Measurements from ENCODE around the gene SYT17. TPM values are rescaled to one million over a fixed set of nuclear protein-coding genes. Genes with fewer than 3 reads are reported as not detected.

SYT17 gene
- total RNA-seq, 2 experiments from 2014 or later, result 6.2 to 10.3 TPM

DNA sequence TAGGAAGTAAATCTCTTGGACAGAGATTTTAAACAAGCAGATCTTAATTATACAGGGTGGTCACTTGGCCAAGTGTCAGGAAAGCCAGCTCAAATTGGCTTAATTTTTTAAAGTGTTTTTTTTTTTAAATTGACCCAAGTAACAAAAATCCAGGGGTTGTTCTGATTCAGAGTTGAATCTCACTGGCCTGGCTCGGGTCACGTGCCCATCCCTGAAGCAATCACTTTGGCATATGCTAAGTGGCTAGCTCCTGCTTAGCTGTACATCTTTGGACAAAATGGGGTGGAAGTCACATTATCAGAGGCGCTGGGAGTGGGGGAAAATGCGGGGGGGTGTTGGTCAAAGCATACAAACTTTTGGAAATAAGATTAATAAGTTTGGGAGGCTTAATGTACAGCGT lies 141.1 kb downstream of the SYT17 start:
- no peaks in the 10 kb centered on the region for H4K20me1 ChIP-seq (ENCODE audit: insufficient read depth, low read length)
- no peak for TF ChIP-seq EZH2phosphoT487 (IDR thresholded peaks at IDR 0.05; ENCODE audit: borderline replicate concordance, low read depth, low read length)
- TF ChIP-seq, protein P1, sequence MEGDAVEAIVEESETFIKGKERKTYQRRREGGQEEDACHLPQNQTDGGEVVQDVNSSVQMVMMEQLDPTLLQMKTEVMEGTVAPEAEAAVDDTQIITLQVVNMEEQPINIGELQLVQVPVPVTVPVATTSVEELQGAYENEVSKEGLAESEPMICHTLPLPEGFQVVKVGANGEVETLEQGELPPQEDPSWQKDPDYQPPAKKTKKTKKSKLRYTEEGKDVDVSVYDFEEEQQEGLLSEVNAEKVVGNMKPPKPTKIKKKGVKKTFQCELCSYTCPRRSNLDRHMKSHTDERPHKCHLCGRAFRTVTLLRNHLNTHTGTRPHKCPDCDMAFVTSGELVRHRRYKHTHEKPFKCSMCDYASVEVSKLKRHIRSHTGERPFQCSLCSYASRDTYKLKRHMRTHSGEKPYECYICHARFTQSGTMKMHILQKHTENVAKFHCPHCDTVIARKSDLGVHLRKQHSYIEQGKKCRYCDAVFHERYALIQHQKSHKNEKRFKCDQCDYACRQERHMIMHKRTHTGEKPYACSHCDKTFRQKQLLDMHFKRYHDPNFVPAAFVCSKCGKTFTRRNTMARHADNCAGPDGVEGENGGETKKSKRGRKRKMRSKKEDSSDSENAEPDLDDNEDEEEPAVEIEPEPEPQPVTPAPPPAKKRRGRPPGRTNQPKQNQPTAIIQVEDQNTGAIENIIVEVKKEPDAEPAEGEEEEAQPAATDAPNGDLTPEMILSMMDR (conservative IDR thresholded peaks at IDR 0.05; ENCODE audit: low read length), result no peak
- CTCF ChIA-PET (ENCODE audit: unreplicated experiment), result no interaction called here
- H3K4me1 ChIP-seq (ENCODE audit: insufficient read depth, low read length, poor library complexity, severe bottlenecking), result no peaks in the 10 kb centered on the region
- POLR2A ChIA-PET, result interaction anchor here (0.5 to 0.6 kb wide), 2 partner anchors 41 to 576 kb away, joined by 5 to 6 read pairs; partner anchors contain the start of gene GPRC5B
- intact Hi-C loops (cut with micrococcal nuclease; ENCODE audit: unreplicated experiment), result no loop called here
- H3K36me3 ChIP-seq (ENCODE audit: insufficient read depth, low read length), result no peaks in the 10 kb centered on the region
- H3K4me3 ChIP-seq (ENCODE audit: low read depth, low read length, poor library complexity, severe bottlenecking), result no peak overlapping the region
- DNase-seq (ENCODE audit: low spot score), result no peak
- H3K27ac ChIP-seq (ENCODE audit: low read depth, low read length, poor library complexity, severe bottlenecking), result no peak overlapping the region
- H3K79me2 ChIP-seq (ENCODE audit: insufficient read depth, low read depth, low read length), result no peaks in the 10 kb centered on the region
- no peaks in the 10 kb centered on the region; the same call in 1 of the 2 replicates for H3K9me2 ChIP-seq (ENCODE audit: insufficient read depth, low read length)
- no peak overlapping the region for H2AFZ ChIP-seq (ENCODE audit: low read length)
- no peaks in the 10 kb centered on the region for H3K9me3 ChIP-seq (ENCODE audit: low read length)
- BruUV-seq (replicated peaks), result no TSS peak
- no peak overlapping the region for H3K4me2 ChIP-seq (ENCODE audit: low read length)

DNA sequence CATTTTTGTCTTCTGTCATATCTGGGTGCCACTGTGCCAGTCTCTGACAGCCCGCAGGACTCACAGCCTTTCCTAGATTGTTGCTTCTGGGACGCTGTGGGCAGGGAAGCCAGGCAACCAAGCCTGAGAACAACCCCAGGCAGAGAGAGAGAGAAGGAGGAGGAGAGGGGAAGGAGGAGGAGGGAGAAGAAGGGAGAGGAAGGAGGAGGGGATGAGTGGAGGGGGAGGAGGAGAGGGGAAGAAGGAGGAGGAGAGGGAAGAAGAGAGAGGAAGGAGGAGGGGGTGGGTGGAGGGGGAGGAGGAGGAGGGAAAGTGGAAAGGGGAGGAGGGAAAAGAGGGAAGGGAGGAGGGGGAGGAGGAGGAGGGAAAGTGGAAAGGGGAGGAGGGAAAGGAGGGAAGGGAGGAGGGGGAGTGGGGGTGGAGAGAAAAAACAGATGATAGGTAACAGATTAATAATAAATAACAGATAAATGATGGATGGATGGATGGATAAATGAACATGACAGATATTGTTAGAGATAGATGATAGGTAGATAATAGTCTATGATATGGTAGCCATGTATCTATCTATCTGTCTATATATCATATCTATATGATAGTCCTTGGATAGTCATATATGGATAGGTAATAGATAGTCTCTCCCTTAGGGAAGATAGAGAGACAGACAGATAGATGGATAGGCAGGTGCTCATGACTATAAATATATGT lies 146.8 kb downstream of the SYT17 start:
- Histone ChIP-seq H3K27ac (ENCODE audit: low read depth, low read length, poor library complexity, severe bottlenecking) (no peak overlapping the region), H3K4me2 (ENCODE audit: low read length) (no peak overlapping the region), H3K79me2 (ENCODE audit: insufficient read depth, low read depth, low read length) (no peaks in the 10 kb centered on the region), H3K36me3 (ENCODE audit: insufficient read depth, low read length) (no peaks in the 10 kb centered on the region), H3K9me3 (ENCODE audit: low read length) (no peaks in the 10 kb centered on the region), H3K4me3 (ENCODE audit: low read depth, low read length, poor library complexity, severe bottlenecking) (no peak overlapping the region), H2AFZ (ENCODE audit: low read length) (no peak overlapping the region), H3K9me2 (ENCODE audit: insufficient read depth, low read length) (no peaks in the 10 kb centered on the region; the same call in 1 of the 2 replicates), H4K20me1 (ENCODE audit: insufficient read depth, low read length) (no peaks in the 10 kb centered on the region), H3K4me1 (ENCODE audit: insufficient read depth, low read length, poor library complexity, severe bottlenecking) (no peaks in the 10 kb centered on the region)
- CTCF ChIA-PET (ENCODE audit: unreplicated experiment), result no interaction called here
- TF ChIP-seq, protein P1 (conservative IDR thresholded peaks at IDR 0.05; ENCODE audit: low read length), result no peak
- no peak for TF ChIP-seq EZH2phosphoT487 (IDR thresholded peaks at IDR 0.05; ENCODE audit: borderline replicate concordance, low read depth, low read length)
- intact Hi-C loops (cut with micrococcal nuclease; ENCODE audit: unreplicated experiment), result no loop called here
- no TSS peak for BruUV-seq (replicated peaks)
- DNase-seq (ENCODE audit: low spot score), result no peak
- POLR2A ChIA-PET, result no interaction called here

DNA sequence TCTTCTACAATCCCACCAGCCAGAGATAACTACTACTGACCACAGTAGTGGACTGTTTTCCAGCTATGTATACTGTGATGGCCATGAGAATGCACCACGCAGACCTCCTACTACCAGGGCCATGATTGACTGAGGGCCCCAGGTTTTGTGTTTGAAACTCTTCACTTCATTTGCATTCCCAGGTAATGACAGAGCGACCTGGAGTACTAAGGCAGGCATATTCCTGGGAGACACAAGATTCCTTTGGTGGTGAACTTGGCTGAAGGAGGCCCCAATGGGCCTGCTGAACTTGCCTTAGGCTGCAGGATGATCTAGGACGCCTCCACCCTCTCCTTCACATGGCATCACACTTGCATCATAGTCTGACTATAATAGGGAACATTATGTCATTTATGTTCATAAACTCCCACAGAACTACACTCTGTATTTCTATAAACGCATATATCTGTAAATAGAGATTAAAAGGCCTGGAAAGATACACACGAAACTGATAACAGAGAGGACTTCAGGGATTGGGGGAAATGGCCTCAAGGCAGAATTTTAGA lies 147.9 kb downstream of the SYT17 start:
- no peaks in the 10 kb centered on the region for H4K20me1 ChIP-seq (ENCODE audit: insufficient read depth, low read length)
- TF ChIP-seq, protein P1 (conservative IDR thresholded peaks at IDR 0.05; ENCODE audit: low read length), result no peak
- no peak for TF ChIP-seq EZH2phosphoT487 (IDR thresholded peaks at IDR 0.05; ENCODE audit: borderline replicate concordance, low read depth, low read length)
- no peak overlapping the region for H2AFZ ChIP-seq (ENCODE audit: low read length)
- intact Hi-C loops (cut with micrococcal nuclease; ENCODE audit: unreplicated experiment), result no loop called here
- H3K4me1 ChIP-seq (ENCODE audit: insufficient read depth, low read length, poor library complexity, severe bottlenecking), result no peaks in the 10 kb centered on the region
- no peak overlapping the region for H3K4me2 ChIP-seq (ENCODE audit: low read length)
- no TSS peak for BruUV-seq (replicated peaks)
- CTCF ChIA-PET (ENCODE audit: unreplicated experiment), result no interaction called here
- POLR2A ChIA-PET, result no interaction called here
- no peak for DNase-seq (ENCODE audit: low spot score)
- no peak overlapping the region for H3K4me3 ChIP-seq (ENCODE audit: low read depth, low read length, poor library complexity, severe bottlenecking)
- H3K9me2 ChIP-seq (ENCODE audit: insufficient read depth, low read length), result no peaks in the 10 kb centered on the region
- no peaks in the 10 kb centered on the region for H3K79me2 ChIP-seq (ENCODE audit: insufficient read depth, low read depth, low read length)
- H3K27ac ChIP-seq (ENCODE audit: low read depth, low read length, poor library complexity, severe bottlenecking), result no peak overlapping the region
- no peaks in the 10 kb centered on the region for H3K9me3 ChIP-seq (ENCODE audit: low read length)
- H3K36me3 ChIP-seq (ENCODE audit: insufficient read depth, low read length), result no peaks in the 10 kb centered on the region
